Measurements from ENCODE around the gene DOCK1.

DNA sequence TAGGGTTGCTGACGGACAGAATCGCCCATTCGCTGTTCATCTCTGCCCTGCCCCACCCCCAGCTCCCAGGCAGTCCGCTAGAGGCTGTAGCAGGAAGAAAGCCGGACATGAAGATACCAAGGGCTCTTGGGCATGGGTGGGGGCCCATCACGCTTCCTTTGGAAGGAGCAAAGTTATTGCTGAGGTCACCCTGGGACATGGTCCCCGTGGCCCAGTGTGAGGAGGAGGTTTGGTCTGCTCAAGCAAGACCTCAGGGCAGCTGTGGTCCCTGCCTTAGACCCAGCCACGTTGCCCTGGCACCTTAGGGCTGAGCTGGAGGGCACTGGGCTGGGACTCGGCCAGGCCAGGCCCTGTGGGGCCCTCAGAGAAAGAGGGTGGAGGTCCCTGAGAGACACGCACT is 511.8 kb downstream of the DOCK1 start:
- TF ChIP-seq EZH2phosphoT487 (IDR thresholded peaks at IDR 0.05; ENCODE audit: insufficient read depth, low read depth) (no peak), EZH2 (IDR thresholded peaks at IDR 0.05; ENCODE audit: insufficient read depth, poor library complexity, severe bottlenecking) (no peak)
